Measurements from ENCODE around the gene RBM15. TPM values are rescaled to one million over a fixed set of nuclear protein-coding genes. Genes with fewer than 3 reads are reported as not detected.
A peak's percentile ranks its signal among the peaks of the same experiment; 100 is the strongest.

The RBM15 gene
- total RNA-seq, 1 experiment from 2014 or later: 44.0 TPM

GRCh38 chr1:110335265-110335664 lies 3.9 kb upstream of the RBM15 start:
- Histone ChIP-seq H3K9ac (ENCODE audit: low read length) (no peak overlapping the region), H3K9me2 (ENCODE audit: insufficient read depth) (no peaks in the 10 kb centered on the region), H3K9me3 (ENCODE audit: control insufficient read depth in 1 of 2, insufficient read depth in 1 of 2, low read depth in 1 of 2, low read length in 2 of 2) (no peaks in the 10 kb centered on the region), H3K4me2 (ENCODE audit: low read length) (peak overlapping the region; percentile 93), H3K27ac (ENCODE audit: low read depth, low read length) (peak overlapping the region; percentile 95), H3K79me2 (ENCODE audit: insufficient read depth, low read length) (peaks cover 9% of the 10 kb centered on the region), H4K20me1 (ENCODE audit: insufficient read depth) (no peaks in the 10 kb centered on the region), H2AFZ (ENCODE audit: low read depth, low read length, poor library complexity, severe bottlenecking) (no peak overlapping the region), H3K36me3 (ENCODE audit: control insufficient read depth in 1 of 2, insufficient read depth in 2 of 2, low read length in 2 of 2) (no peaks in the 10 kb centered on the region), H3K27me3 (ENCODE audit: insufficient read depth, low read length) (no peaks in the 10 kb centered on the region), H3K4me1 (ENCODE audit: control insufficient read depth in 1 of 2, insufficient read depth in 2 of 2, low read length in 2 of 2) (peaks cover 42 to 54% of the 10 kb centered on the region in 2 experiments), H3K4me3 (replicated peaks in 1 of 2; ENCODE audit: low read depth in 1 of 2, low read length in 2 of 2) (no peak overlapping the region)
- DNase-seq (ENCODE audit: low read depth, low spot score): no peak
- intact Hi-C loops (cut with micrococcal nuclease): no loop called here
- ChIA-PET POLR2A (interaction anchor here (1.1 kb wide), 1 partner anchor 98 kb away, joined by 3 read pairs; no protein-coding TSS in a partner anchor), RAD21 (ENCODE audit: low non-redundant PET in 1 of 2, low total read pairs in 2 of 2, uncharacterized antibody in 2 of 2, unreplicated experiment in 2 of 2) (interaction anchor here in 1 of 2 experiments (0.7 kb wide), 1 partner anchor 144 kb away, joined by 3 read pairs; no protein-coding TSS in a partner anchor), CTCF (interaction anchor here (0.6 to 4.9 kb wide), 3 partner anchors 125 to 185 kb away, joined by 5 to 49 read pairs (median 9); partner anchors contain the start of gene SLC6A17)
- ATAC-seq: no peak
- TF ChIP-seq EZH2phosphoT487 (IDR thresholded peaks at IDR 0.05; ENCODE audit: borderline replicate concordance) (no peak), JUND (IDR thresholded peaks at IDR 0.05) (no peak), CEBPB (IDR thresholded peaks at IDR 0.05; ENCODE audit: low read depth) (no peak), POLR2A (IDR thresholded peaks at IDR 0.05; ENCODE audit: borderline replicate concordance, extremely low read depth, insufficient read depth, insufficient read length) (no peak), REST (IDR thresholded peaks at IDR 0.05; ENCODE audit: low read depth) (no peak), MAX (IDR thresholded peaks at IDR 0.05) (no peak), RAD21 (IDR thresholded peaks at IDR 0.05; ENCODE audit: low read depth) (no peak), SIN3A (IDR thresholded peaks at IDR 0.05; ENCODE audit: low read depth) (no peak), ZFX (IDR thresholded peaks at IDR 0.05) (no peak), SP1 (IDR thresholded peaks at IDR 0.05; ENCODE audit: low read depth) (no peak), EZH2 (IDR thresholded peaks at IDR 0.05) (no peak), ELF1 (IDR thresholded peaks at IDR 0.05; ENCODE audit: borderline replicate concordance, low read depth) (no peak), FOSL1 (IDR thresholded peaks at IDR 0.05; ENCODE audit: low read depth) (no peak)
- no TSS peak for BruUV-seq (replicated peaks)
